Esophagus muscularis mucosa (tissue), 4 donors: ENCODE measurements around the gene UMODL1. TPM values are rescaled to one million over a fixed set of nuclear protein-coding genes. Genes with fewer than 3 reads are reported as not detected.

Experiments
- DNase-seq: peaks from one replicate; pipeline ENCODE4 v3.0.0-alpha.2; 2017; ENCODE audit errors: extremely low spot score
- H3K27ac ChIP-seq, 4 donors: fragments of 200-600 bp; sonication (generic); replicated peaks in 1 of 4; 1 replicate in 3 of 4; 2 replicates in 1 of 4; pipeline ENCODE4 v1.5.1; 2016 to 2019; ENCODE audit warnings: mild to moderate bottlenecking in 1 of 4
- H3K27me3 ChIP-seq, 4 donors: fragments of 200-600 bp; sonication (generic); one replicate each; pipeline versions ENCODE4 v1.5.1 to v1.6.0; 2016 to 2019
- H3K36me3 ChIP-seq, 4 donors: fragments of 200-600 bp; sonication (generic); one replicate each; pipeline ENCODE4 v1.5.1; 2016 to 2019
- H3K4me1 ChIP-seq, 4 donors: fragments of 200-600 bp; sonication (generic); one replicate each; pipeline ENCODE4 v1.5.1; 2016 to 2019
- H3K4me3 ChIP-seq, 4 donors: fragments of 200-600 bp; sonication (generic); 1 replicate in 2 of 4; 2 replicates in 2 of 4; pipeline ENCODE4 v1.5.1; 2016 to 2019; ENCODE audit warnings: mild to moderate bottlenecking in 4 of 4, moderate library complexity in 1 of 4
- H3K9me3 ChIP-seq, 4 donors: fragments of 200-600 bp; sonication (generic); 1 replicate in 3 of 4; 2 replicates in 1 of 4; pipeline ENCODE4 v1.5.1; 2016 to 2019
- EP300 ChIP-seq: sonication (generic); formaldehyde crosslinking; IDR thresholded peaks from one replicate; pipeline ENCODE4 v1.6.1; 2017; ENCODE audit warnings: antibody characterized with exemption
- POLR2A ChIP-seq: fragments of 450-650 bp; IDR thresholded peaks from one replicate; pipeline ENCODE4 v1.6.1; 2017; ENCODE audit warnings: antibody characterized with exemption, moderate library complexity, mild to moderate bottlenecking, low read depth
- POLR2AphosphoS5 ChIP-seq, 2 donors: sonication (generic); formaldehyde crosslinking; IDR thresholded peaks; one replicate each; pipeline ENCODE4 v1.6.1; 2017; ENCODE audit warnings: antibody characterized with exemption in 2 of 2
- WGBS: methylation state at CpG from one replicate; pipeline ENCODE4 v1.1.5; 2018; 5-methylcytosine and 5-hydroxymethylcytosine counted together
- intact Hi-C: fragments of 100-400 bp; cut with DNase I; formaldehyde crosslinking; loops from one replicate; pipeline ENCODE4 v1.15.1; 2023
- total RNA-seq, 4 donors: library from RNA; depleted of rRNA; stranded (reverse); fragments of >200 nt; gene quantifications; one replicate each; pipeline versions ENCODE4 v1.1.0 to v1.2.1, GENCODE V29; 2016
- TF ChIP-seq, protein P1 (sequence below), 3 experiments: fragments of 200-600 bp in 2 of 3; fragments of 450-650 bp in 1 of 3; sonication (generic) in 2 of 3; IDR thresholded peaks; one replicate each; pipeline ENCODE4 v1.5.1; 2017 to 2019; ENCODE audit warnings: antibody characterized with exemption in 3 of 3, mild to moderate bottlenecking in 2 of 3, moderate library complexity in 1 of 3

The UMODL1 gene
- total RNA-seq, 4 donors from 2014 or later, result 0.13 TPM; not detected in 3

GRCh38 chr21:42171091-42172053 is 100.3 kb downstream of the UMODL1 start:
- intact Hi-C loops, result no loop called here
- Histone ChIP-seq H3K27me3 (no peaks in the 10 kb centered on the region), H3K36me3 (no peaks in the 10 kb centered on the region), H3K9me3 (no peaks in the 10 kb centered on the region), H3K4me3 (no peak overlapping the region), H3K4me1 (peaks cover 0 to 5% (median 2%) of the 10 kb centered on the region in 4 donors), H3K27ac (no peak overlapping the region)
- peak in 1 of 2 donors; percentile 38 for TF ChIP-seq POLR2AphosphoS5 (IDR thresholded peaks at IDR 0.05)
- TF ChIP-seq POLR2A, result no peak
- no peak for DNase-seq
- WGBS, result 70% methylated on average over 14 of the region's 14 CpGs

DNA sequence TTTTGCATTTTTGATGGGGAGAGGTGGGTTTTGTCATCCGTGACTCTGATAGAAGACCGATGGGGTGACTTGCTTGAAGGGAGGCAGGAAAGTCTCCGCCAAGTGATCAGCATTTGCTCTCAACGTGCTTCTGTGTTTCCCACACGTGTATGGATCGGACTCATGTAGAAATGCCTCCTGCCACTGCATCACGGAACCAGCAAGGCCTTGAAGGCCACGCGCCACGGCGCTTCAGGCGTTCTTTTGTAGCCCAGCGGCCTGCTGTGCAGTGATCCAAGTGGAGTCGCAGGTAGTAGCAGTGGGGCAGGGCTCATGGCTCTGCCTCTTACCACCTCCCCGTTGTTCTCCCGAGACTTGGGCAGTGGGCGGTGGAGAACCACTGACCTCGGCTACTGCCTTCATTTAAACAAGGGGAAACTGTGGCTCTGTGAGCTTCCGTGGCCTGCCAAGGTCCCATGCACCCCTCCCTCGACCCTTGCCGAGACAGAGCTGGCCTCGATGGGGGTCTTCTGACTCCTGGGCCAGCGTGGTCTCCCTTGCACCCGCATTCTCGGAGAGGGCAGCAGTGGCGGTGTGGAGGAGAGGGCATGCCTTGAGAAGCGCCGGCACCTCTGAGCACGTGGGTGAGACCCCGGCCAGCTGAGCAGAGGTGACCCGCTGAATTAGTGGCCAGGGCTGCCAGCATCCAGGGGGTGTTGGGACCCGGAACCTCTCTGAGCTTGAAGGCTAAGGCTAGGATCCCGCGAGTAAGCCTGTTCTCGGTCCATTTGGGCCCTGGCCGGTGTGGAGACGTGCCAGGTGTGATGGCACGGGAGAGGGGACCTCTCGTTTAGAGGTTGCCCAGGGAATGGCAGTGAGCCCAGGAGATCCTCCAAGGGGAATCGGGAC is 101.7 kb downstream of the UMODL1 start:
- WGBS, result 88% methylated on average over 36 of the region's 40 CpGs
- intact Hi-C loops, result no loop called here
- H3K9me3 ChIP-seq, result no peaks in the 10 kb centered on the region

DNA sequence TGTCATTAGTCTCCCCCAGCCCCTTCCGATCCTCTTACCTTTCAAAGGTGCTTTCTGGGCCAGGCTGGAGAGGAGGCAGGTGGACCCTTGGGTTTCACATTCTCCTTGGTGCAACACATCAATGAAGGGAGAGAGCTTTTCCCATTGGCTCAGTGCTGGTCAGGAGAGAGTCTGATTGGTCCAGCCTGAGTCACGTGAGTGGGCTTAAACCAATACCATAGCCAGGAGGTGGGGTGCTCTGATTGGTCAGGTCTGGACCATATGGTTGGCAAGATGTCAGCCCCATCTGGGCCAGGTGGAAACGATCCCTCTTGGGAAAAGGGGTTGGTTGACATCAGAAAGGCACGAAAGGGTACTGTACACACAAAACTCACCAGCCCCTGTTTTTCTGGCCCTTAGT is 103.1 kb downstream of the UMODL1 start:
- H3K4me1 ChIP-seq, result peaks cover 4 to 16% (median 13%) of the 10 kb centered on the region in 4 donors
- 78% methylated on average over 3 of the region's 4 CpGs for WGBS
- no peaks in the 10 kb centered on the region for H3K36me3 ChIP-seq
- TF ChIP-seq, protein P1, sequence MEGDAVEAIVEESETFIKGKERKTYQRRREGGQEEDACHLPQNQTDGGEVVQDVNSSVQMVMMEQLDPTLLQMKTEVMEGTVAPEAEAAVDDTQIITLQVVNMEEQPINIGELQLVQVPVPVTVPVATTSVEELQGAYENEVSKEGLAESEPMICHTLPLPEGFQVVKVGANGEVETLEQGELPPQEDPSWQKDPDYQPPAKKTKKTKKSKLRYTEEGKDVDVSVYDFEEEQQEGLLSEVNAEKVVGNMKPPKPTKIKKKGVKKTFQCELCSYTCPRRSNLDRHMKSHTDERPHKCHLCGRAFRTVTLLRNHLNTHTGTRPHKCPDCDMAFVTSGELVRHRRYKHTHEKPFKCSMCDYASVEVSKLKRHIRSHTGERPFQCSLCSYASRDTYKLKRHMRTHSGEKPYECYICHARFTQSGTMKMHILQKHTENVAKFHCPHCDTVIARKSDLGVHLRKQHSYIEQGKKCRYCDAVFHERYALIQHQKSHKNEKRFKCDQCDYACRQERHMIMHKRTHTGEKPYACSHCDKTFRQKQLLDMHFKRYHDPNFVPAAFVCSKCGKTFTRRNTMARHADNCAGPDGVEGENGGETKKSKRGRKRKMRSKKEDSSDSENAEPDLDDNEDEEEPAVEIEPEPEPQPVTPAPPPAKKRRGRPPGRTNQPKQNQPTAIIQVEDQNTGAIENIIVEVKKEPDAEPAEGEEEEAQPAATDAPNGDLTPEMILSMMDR (IDR thresholded peaks at IDR 0.05), result no peak
- TF ChIP-seq POLR2A (no peak), EP300 (no peak)
- intact Hi-C loops, result no loop called here
- no peak overlapping the region for H3K27ac ChIP-seq
- H3K4me3 ChIP-seq, result no peak overlapping the region
- no peaks in the 10 kb centered on the region for H3K9me3 ChIP-seq
- peak; percentile 37 for DNase-seq
- no peaks in the 10 kb centered on the region for H3K27me3 ChIP-seq

More for the DNA sequence above, 101.7 kb downstream of the UMODL1 start:
- no peak for DNase-seq
- no peak for TF ChIP-seq POLR2AphosphoS5 (IDR thresholded peaks at IDR 0.05)
- TF ChIP-seq, protein P1 (IDR thresholded peaks at IDR 0.05), result no peak
- TF ChIP-seq EP300, result no peak
- no peak for TF ChIP-seq POLR2A
- Histone ChIP-seq H3K4me3 (no peak overlapping the region), H3K4me1 (peaks cover 4 to 16% (median 13%) of the 10 kb centered on the region in 4 donors), H3K36me3 (no peaks in the 10 kb centered on the region), H3K27ac (no peak overlapping the region), H3K27me3 (no peaks in the 10 kb centered on the region)

GRCh38 chr21:42175110-42175710 is 104.1 kb downstream of the UMODL1 start:
- intact Hi-C loops, result no loop called here
- H3K27ac ChIP-seq, result no peak overlapping the region
- DNase-seq, result peak; percentile 42
- H3K9me3 ChIP-seq, result no peaks in the 10 kb centered on the region
- peaks cover 4 to 16% (median 13%) of the 10 kb centered on the region in 4 donors for H3K4me1 ChIP-seq
- H3K27me3 ChIP-seq, result no peaks in the 10 kb centered on the region
- no peak for TF ChIP-seq POLR2A
- no peak for TF ChIP-seq EP300
- no peak for TF ChIP-seq POLR2AphosphoS5 (IDR thresholded peaks at IDR 0.05)
- TF ChIP-seq, protein P1 (IDR thresholded peaks at IDR 0.05), result no peak
- H3K36me3 ChIP-seq, result no peaks in the 10 kb centered on the region
- WGBS, result 86% methylated on average over 6 of the region's 6 CpGs
- no peak overlapping the region for H3K4me3 ChIP-seq
